A549 (cell line): ENCODE measurements around the gene PCDH9.

ENCODE experiments used
- CTCF ChIP-seq: fragments of >200 bp; sonication (Bioruptor Twin); formaldehyde crosslinking; IDR thresholded peaks from 3 replicates; pipeline ENCODE4 v1.5.1; 2016
- JUN ChIP-seq, 2 experiments: fragments of >200 bp; sonication (Bioruptor Twin); formaldehyde crosslinking; IDR thresholded peaks; 2 replicates in 1 of 2; 3 replicates in 1 of 2; pipeline ENCODE4 v1.6.1; 2016 to 2017
- POLR2A ChIP-seq: IDR thresholded peaks from 2 replicates; pipeline ENCODE4 v1.6.1; 2012; ENCODE audit warnings: mild to moderate bottlenecking, low read length
- TF ChIP-seq, protein P1 (sequence below): IDR thresholded peaks from 2 replicates; pipeline ENCODE4 v1.6.1; 2012

DNA sequence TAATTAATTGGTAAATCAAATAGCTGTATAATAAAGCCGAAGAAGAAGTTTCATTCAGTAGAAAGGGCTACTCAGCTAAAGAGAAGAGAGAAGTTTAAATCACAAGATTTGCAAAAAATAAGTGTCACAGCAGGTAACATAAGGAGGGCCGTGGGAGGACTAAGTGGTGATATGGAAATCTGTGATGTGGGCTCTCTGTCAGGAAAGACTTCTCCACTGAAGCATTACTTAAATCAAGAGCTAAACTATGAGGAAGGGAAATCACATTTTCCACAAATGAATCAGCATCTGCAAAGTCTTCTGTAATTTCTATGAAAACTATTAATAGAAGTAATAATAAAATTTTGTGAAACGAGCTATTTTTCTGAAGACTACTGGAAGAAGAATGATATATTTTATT lies 153.8 kb downstream of the PCDH9 start:
- TF ChIP-seq, protein P1, sequence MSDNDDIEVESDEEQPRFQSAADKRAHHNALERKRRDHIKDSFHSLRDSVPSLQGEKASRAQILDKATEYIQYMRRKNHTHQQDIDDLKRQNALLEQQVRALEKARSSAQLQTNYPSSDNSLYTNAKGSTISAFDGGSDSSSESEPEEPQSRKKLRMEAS = no peak
- TF ChIP-seq POLR2A (no peak), CTCF (no peak), JUN (IDR thresholded peaks at IDR 0.05) (no peak)
